A673 (cell line): ENCODE measurements around the gene OR6P1.

Experiments used
- EZH2 ChIP-seq: fragments of 200-600 bp; sonication (generic); IDR thresholded peaks from 2 replicates; pipeline ENCODE4 v1.6.1; 2017; ENCODE audit warnings: borderline replicate concordance, low read depth, mild to moderate bottlenecking, mixed read lengths, antibody characterized with exemption, low read length; ENCODE audit not compliant: poor library complexity, severe bottlenecking
- TF ChIP-seq, protein P1 (sequence below): fragments of 300-800, 200-600 bp; sonication (generic); conservative IDR thresholded peaks from 2 replicates; pipeline ENCODE4 v1.5.1; 2017; ENCODE audit warnings: low read depth, mild to moderate bottlenecking, antibody characterized with exemption, low read length, moderate library complexity, mixed read lengths

DNA sequence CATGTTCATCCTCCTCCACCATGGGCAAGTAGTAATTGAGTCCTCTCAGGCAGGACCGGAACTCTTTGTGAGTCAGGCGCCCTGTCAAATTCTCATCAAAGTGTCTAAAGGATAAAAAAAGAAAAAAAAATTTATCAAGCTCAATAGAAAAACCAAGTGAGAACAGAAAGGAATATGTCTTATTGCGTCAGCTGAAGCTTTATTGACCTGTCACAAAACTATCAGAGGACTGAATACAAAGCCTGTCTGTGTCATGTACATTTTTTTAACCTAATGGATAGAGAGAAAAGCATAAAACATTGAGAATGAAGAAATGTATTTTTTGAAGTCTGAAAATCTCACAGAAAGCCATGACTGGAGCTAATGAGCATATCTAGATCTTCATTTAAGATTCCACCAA is 43.4 kb upstream of the OR6P1 start:
- TF ChIP-seq EZH2, result no peak
- TF ChIP-seq, protein P1, sequence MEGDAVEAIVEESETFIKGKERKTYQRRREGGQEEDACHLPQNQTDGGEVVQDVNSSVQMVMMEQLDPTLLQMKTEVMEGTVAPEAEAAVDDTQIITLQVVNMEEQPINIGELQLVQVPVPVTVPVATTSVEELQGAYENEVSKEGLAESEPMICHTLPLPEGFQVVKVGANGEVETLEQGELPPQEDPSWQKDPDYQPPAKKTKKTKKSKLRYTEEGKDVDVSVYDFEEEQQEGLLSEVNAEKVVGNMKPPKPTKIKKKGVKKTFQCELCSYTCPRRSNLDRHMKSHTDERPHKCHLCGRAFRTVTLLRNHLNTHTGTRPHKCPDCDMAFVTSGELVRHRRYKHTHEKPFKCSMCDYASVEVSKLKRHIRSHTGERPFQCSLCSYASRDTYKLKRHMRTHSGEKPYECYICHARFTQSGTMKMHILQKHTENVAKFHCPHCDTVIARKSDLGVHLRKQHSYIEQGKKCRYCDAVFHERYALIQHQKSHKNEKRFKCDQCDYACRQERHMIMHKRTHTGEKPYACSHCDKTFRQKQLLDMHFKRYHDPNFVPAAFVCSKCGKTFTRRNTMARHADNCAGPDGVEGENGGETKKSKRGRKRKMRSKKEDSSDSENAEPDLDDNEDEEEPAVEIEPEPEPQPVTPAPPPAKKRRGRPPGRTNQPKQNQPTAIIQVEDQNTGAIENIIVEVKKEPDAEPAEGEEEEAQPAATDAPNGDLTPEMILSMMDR, result no peak
